HepG2 (cell line): Measurements from ENCODE around the gene ADIPOR1. TPM values are rescaled to one million over a fixed set of nuclear protein-coding genes. Genes with fewer than 3 reads are reported as not detected.

Experiments used
- MXI1 ChIP-seq: IDR thresholded peaks from 3 replicates; pipeline ENCODE4 v1.6.1; 2012; ENCODE audit warnings: low read depth, low read length, inconsistent platforms, borderline replicate concordance
- SMC3 ChIP-seq: IDR thresholded peaks from 2 replicates; pipeline ENCODE4 v1.6.1; 2011; ENCODE audit warnings: low read length, improper control_type of control experiment
- ZFX ChIP-seq: sonication (generic); formaldehyde crosslinking; IDR thresholded peaks from 2 replicates; pipeline ENCODE4 v1.4.0; 2020; ENCODE audit warnings: mild to moderate bottlenecking, low read depth, missing genetic modification reagents, moderate library complexity
- ZFY ChIP-seq: sonication (generic); formaldehyde crosslinking; IDR thresholded peaks from 2 replicates; pipeline ENCODE4 v1.4.0; 2020; ENCODE audit warnings: missing genetic modification reagents
- ZNF292 ChIP-seq: sonication (generic); formaldehyde crosslinking; IDR thresholded peaks from 2 replicates; pipeline ENCODE4 v1.8.1; 2022; ENCODE audit warnings: mild to moderate bottlenecking, low read depth, missing genetic modification reagents, borderline replicate concordance
- ZNF331 ChIP-seq: sonication (generic); formaldehyde crosslinking; IDR thresholded peaks from 2 replicates; pipeline ENCODE4 v1.4.0; 2020; ENCODE audit warnings: missing genetic modification reagents
- ZNF616 ChIP-seq: sonication (generic); formaldehyde crosslinking; IDR thresholded peaks from 2 replicates; pipeline ENCODE4 v1.5.0; 2020; ENCODE audit warnings: low read depth, mild to moderate bottlenecking, missing genetic modification reagents
- ZSCAN20 ChIP-seq: sonication (generic); formaldehyde crosslinking; IDR thresholded peaks from 2 replicates; pipeline ENCODE4 v1.4.0; 2020; ENCODE audit warnings: missing genetic modification reagents, mild to moderate bottlenecking, borderline replicate concordance
- polyA plus RNA-seq, 8 experiments: library from polyadenylated mRNA; depleted of rRNA in 3 of 8; stranded (reverse) in 7 of 8; unstranded in 1 of 8; fragments of >200 nt; fragmentation: Illumina TruSeq in 4 of 8; extraction: Trizol in 4 of 8; gene quantifications; 2 replicates each; pipeline versions ENCODE4 v1.2.1 to v1.2.3, GENCODE V29; 2011 to 2016; ENCODE audit warnings: low read depth in 4 of 8, missing spikeins in 1 of 8, mixed read lengths in 1 of 8; ENCODE audit not compliant: insufficient read depth in 1 of 8
- total RNA-seq, 5 experiments: library from RNA; depleted of rRNA; stranded (reverse); fragments of >200 nt; fragmentation: Illumina TruSeq; extraction: Trizol; gene quantifications; 2 replicates each; pipeline ENCODE4 v1.2.3, GENCODE V29; 2016; ENCODE audit warnings: low read depth in 1 of 5
- TF ChIP-seq, protein P1 (sequence below): sonication (generic); formaldehyde crosslinking; IDR thresholded peaks from 2 replicates; pipeline ENCODE4 v1.5.1; 2020; ENCODE audit warnings: mild to moderate bottlenecking, moderate library complexity, missing genetic modification reagents
- TF ChIP-seq, protein P2 (sequence below): sonication (generic); formaldehyde crosslinking; IDR thresholded peaks from 2 replicates; pipeline ENCODE4 v1.4.0; 2020; ENCODE audit warnings: missing genetic modification reagents
- TF ChIP-seq, protein P3 (sequence below): sonication (generic); formaldehyde crosslinking; IDR thresholded peaks from 2 replicates; pipeline ENCODE4 v1.8.1; 2023; ENCODE audit warnings: mild to moderate bottlenecking, moderate library complexity, missing genetic modification reagents

ADIPOR1 gene
- total and polyA plus RNA-seq, 2 of the 13 experiments (the other 11 are each of a cell fraction or from before 2014, with no cell fraction given), result 60.0 to 141 TPM

DNA sequence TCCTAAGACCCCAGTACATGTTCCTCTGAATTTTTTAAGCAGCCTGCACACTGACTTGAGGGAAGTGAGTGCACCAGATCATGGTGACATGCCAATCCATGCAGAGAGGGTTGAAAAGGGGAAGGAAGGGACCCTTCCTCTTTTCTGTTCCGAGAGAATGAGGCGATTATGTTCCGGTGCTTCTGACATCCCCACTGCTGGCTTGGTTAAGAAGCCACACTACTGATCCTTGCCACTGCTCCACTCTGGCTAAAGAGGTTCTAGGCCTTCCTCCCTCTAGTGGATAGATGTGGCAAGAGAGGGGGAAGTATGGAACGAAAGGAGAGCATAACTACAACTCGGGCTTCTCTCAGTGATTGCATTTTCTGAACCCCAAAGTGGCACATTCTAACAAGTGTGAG, 10.8 kb upstream of the ADIPOR1 start (continued):
- TF ChIP-seq, protein P1, sequence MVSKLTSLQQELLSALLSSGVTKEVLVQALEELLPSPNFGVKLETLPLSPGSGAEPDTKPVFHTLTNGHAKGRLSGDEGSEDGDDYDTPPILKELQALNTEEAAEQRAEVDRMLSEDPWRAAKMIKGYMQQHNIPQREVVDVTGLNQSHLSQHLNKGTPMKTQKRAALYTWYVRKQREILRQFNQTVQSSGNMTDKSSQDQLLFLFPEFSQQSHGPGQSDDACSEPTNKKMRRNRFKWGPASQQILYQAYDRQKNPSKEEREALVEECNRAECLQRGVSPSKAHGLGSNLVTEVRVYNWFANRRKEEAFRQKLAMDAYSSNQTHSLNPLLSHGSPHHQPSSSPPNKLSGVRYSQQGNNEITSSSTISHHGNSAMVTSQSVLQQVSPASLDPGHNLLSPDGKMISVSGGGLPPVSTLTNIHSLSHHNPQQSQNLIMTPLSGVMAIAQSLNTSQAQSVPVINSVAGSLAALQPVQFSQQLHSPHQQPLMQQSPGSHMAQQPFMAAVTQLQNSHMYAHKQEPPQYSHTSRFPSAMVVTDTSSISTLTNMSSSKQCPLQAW (CRISPR knock-in tag), result peak; percentile 40; the same call in 1 of the 2 replicates
- TF ChIP-seq SMC3 (peak; percentile 67), ZFX (CRISPR knock-in tag) (peak; percentile 77), ZNF331 (CRISPR knock-in tag) (peak; percentile 38; the same call in 1 of the 2 replicates), MXI1 (peak; percentile 17; the same call in 1 of the 3 replicates), ZFY (CRISPR knock-in tag) (peak; percentile 59), ZSCAN20 (CRISPR knock-in tag) (no peak), ZNF292 (CRISPR knock-in tag) (peak; percentile 30; the same call in 1 of the 2 replicates), ZNF616 (CRISPR knock-in tag) (0 out of 2 replicates have a peak, but pooled peaks have one; percentile 33)
- TF ChIP-seq, protein P2, sequence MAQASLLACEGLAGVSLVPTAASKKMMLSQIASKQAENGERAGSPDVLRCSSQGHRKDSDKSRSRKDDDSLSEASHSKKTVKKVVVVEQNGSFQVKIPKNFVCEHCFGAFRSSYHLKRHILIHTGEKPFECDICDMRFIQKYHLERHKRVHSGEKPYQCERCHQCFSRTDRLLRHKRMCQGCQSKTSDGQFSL (CRISPR knock-in tag), result peak; percentile 64; the same call in 1 of the 2 replicates
- TF ChIP-seq, protein P3, sequence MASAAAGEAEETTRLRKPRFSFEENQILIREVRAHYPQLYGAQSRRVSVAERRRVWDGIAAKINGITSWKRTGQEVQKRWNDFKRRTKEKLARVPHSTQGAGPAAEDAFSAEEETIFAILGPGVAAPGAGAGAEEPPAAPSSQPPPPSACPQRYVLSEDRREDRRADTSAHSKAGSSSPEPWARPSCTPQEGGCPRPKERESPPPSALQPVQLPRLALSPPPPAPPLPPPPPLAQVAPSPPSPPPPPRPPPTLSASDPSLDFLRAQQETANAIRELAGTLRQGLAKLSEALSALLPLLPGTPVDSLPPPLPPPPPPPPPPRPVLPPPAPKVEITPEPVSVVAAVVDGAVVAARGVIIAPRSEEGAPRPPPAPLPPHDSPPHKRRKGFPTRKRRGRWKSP, result 0 out of 2 replicates have a peak, but pooled peaks have one; percentile 41
